Caco-2 (cell line): ENCODE results near the gene RCN2. TPM values are rescaled to one million over a fixed set of nuclear protein-coding genes. Genes with fewer than 3 reads are reported as not detected.

Experiments used
- BruUV-seq: library from RNA; stranded (reverse); fragments of 400-500 nt; replicated peaks from 2 replicates; lab custom pipeline; 2021; lab: Mats Ljungman, UMichigan
- CTCF ChIA-PET: fragments of 300-600 bp; sonication (Branson Sonifier 250); formaldehyde crosslinking; loops from one replicate; lab custom pipeline; 2022; ENCODE audit warnings: antibody characterized with exemption; lab: Charles Lee
- POLR2A ChIA-PET: fragments of 300-600 bp; sonication (Branson Sonifier 250); formaldehyde crosslinking; loops from one replicate; lab custom pipeline; 2022; ENCODE audit warnings: antibody characterized with exemption; lab: Charles Lee
- DNase-seq, 2 experiments: peaks; one replicate each; pipeline versions ENCODE4 v3.0.0 to v3.0.0-alpha.2; 2020 to 2022
- H3K27me3 ChIP-seq: replicated peaks from 2 replicates; pipeline ENCODE4 v1.6.0; 2011; ENCODE audit warnings: low read length; ENCODE audit not compliant: control insufficient read depth, insufficient read depth
- H3K36me3 ChIP-seq: 2 replicates; pipeline ENCODE4 v1.5.1; 2011; ENCODE audit warnings: low read length; ENCODE audit not compliant: control insufficient read depth, insufficient read depth
- H3K4me1 ChIP-seq: fragments of 250-450 bp; sonication (Bioruptor Pico); 2 replicates; pipeline ENCODE4 v1.5.1; 2020; ENCODE audit warnings: mild to moderate bottlenecking
- H3K4me3 ChIP-seq: 2 replicates; pipeline ENCODE4 v1.5.1; 2011; ENCODE audit warnings: low read depth, mild to moderate bottlenecking, control low read depth, low read length
- H3K9me3 ChIP-seq: fragments of 250-450 bp; sonication (Bioruptor Pico); 2 replicates; pipeline ENCODE4 v1.5.1; 2020; ENCODE audit warnings: mild to moderate bottlenecking, moderate library complexity
- H3K27ac Mint-ChIP-seq: one replicate; pipeline ENCODE4 v1.8.0; 2022; ENCODE audit warnings: mixed read lengths; ENCODE audit not compliant: unreplicated experiment
- H3K27me3 Mint-ChIP-seq: one replicate; pipeline ENCODE4 v1.8.0; 2022; ENCODE audit warnings: mixed read lengths; ENCODE audit not compliant: insufficient read depth, unreplicated experiment
- H3K36me3 Mint-ChIP-seq: one replicate; pipeline ENCODE4 v1.8.0; 2022; ENCODE audit warnings: mild to moderate bottlenecking, mixed read lengths; ENCODE audit not compliant: insufficient read depth, unreplicated experiment
- H3K4me1 Mint-ChIP-seq: one replicate; pipeline ENCODE4 v1.8.0; 2022; ENCODE audit warnings: low read depth, mixed read lengths; ENCODE audit not compliant: unreplicated experiment
- H3K4me3 Mint-ChIP-seq: one replicate; pipeline ENCODE4 v1.8.0; 2022; ENCODE audit warnings: mild to moderate bottlenecking, moderate library complexity, mixed read lengths; ENCODE audit not compliant: unreplicated experiment
- H3K9me3 Mint-ChIP-seq: one replicate; pipeline ENCODE4 v1.8.0; 2022; ENCODE audit warnings: mixed read lengths; ENCODE audit not compliant: unreplicated experiment
- intact Hi-C: fragments of 100-400 bp; cut with micrococcal nuclease; formaldehyde crosslinking; loops from one replicate; pipeline ENCODE4 v1.10.0; 2022; ENCODE audit not compliant: unreplicated experiment
- total RNA-seq: library from RNA; stranded (reverse); gene quantifications from 2 replicates; pipeline ENCODE4 v1.2.3, GENCODE V29; 2022
- TF ChIP-seq, protein P1 (sequence below), 2 experiments: fragments of 200-600 bp in 1 of 2; IDR thresholded peaks; 1 replicate in 1 of 2; 2 replicates in 1 of 2; pipeline versions ENCODE4 v1.5.1 to v1.8.0; 2011 to 2022; ENCODE audit warnings: antibody characterized with exemption in 1 of 2, control low read depth in 1 of 2, inconsistent platforms in 1 of 2, low read depth in 1 of 2, low read length in 1 of 2, mild to moderate bottlenecking in 1 of 2, moderate library complexity in 1 of 2; ENCODE audit not compliant: insufficient read depth in 1 of 2, severe bottlenecking in 1 of 2, unreplicated experiment in 1 of 2

The RCN2 gene
- total RNA-seq, 1 experiment from 2014 or later = 73.7 TPM

- Mint-ChIP-seq H3K27me3 (no peaks in the 10 kb centered on the region), H3K36me3 (no peaks in the 10 kb centered on the region), H3K9me3 (no peaks in the 10 kb centered on the region), H3K4me1 (no peaks in the 10 kb centered on the region), H3K27ac (no peak overlapping the region), H3K4me3 (no peak overlapping the region)
- H3K4me3 ChIP-seq = no peak overlapping the region
- intact Hi-C loops = no loop called here
- TF ChIP-seq, protein P1, sequence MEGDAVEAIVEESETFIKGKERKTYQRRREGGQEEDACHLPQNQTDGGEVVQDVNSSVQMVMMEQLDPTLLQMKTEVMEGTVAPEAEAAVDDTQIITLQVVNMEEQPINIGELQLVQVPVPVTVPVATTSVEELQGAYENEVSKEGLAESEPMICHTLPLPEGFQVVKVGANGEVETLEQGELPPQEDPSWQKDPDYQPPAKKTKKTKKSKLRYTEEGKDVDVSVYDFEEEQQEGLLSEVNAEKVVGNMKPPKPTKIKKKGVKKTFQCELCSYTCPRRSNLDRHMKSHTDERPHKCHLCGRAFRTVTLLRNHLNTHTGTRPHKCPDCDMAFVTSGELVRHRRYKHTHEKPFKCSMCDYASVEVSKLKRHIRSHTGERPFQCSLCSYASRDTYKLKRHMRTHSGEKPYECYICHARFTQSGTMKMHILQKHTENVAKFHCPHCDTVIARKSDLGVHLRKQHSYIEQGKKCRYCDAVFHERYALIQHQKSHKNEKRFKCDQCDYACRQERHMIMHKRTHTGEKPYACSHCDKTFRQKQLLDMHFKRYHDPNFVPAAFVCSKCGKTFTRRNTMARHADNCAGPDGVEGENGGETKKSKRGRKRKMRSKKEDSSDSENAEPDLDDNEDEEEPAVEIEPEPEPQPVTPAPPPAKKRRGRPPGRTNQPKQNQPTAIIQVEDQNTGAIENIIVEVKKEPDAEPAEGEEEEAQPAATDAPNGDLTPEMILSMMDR (IDR thresholded peaks at IDR 0.05; ENCODE audit: insufficient read depth in 1 of 2, low read depth in 1 of 2, low read length in 1 of 2, severe bottlenecking in 1 of 2, unreplicated experiment in 1 of 2) = no peak
- no peaks in the 10 kb centered on the region for H3K36me3 ChIP-seq
- H3K27me3 ChIP-seq = no peaks in the 10 kb centered on the region
- H3K9me3 ChIP-seq = no peaks in the 10 kb centered on the region
- no peak for DNase-seq
- CTCF ChIA-PET = no interaction called here
- BruUV-seq = no TSS peak
- H3K4me1 ChIP-seq = no peaks in the 10 kb centered on the region
- POLR2A ChIA-PET = no interaction called here
These were observed 70.9 kb downstream of the RCN2 start for GRCh38 chr15:77002436-77002835.

DNA sequence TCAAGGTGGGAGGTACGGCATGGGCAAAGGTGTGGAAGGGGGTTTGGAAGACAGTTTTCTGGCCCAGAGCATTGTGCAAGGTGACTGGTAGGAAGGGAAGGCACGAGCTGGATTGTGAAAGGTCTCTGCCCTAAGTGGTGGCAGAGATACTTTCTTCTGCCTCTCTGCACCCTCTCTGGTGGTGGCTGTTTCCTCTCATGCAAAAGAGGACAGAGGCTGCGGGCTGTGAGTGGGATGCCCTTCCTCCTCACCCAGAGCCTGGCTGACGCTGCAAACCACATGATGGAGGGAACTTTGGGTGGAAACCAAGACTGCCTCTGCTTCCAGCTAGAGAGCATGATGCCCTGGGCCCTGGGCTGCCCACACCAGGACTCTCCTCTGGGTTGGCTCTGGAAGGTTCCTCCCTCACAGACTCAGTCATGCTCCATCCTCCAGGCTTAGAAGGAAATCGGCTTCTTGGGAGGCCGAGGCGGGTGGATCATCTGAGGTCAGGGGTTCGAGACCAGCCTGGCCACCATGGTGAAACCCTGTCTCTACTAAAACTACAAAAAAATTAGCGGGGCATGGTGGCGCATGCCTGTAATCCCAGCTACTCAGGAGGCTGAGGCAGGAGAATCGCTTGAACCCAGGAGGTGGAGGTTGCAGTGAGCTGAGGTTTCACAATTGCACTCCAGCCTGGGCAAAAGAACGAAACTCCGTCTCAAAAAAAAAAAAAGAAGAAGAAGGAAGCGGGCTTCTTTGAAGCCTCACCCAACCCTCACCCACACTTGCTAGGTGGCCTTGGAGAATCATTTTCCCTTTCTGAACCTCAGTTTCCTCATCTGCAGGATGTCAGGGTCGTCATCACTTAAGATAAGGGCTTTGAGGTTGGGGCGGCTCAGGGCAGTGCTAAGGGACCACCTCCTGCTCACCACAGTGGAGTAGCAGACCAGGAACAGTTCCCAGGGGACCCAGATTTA is 71.7 kb downstream of the RCN2 start:
- CTCF ChIA-PET = no interaction called here

More for the DNA sequence above, 71.7 kb downstream of the RCN2 start:
- H3K4me1 Mint-ChIP-seq = no peaks in the 10 kb centered on the region
- Histone ChIP-seq H3K27me3 (no peaks in the 10 kb centered on the region), H3K4me1 (no peaks in the 10 kb centered on the region), H3K9me3 (no peaks in the 10 kb centered on the region), H3K4me3 (no peak overlapping the region), H3K36me3 (no peaks in the 10 kb centered on the region)
- BruUV-seq = no TSS peak
- H3K27me3 Mint-ChIP-seq = no peaks in the 10 kb centered on the region
- TF ChIP-seq, protein P1 (IDR thresholded peaks at IDR 0.05; ENCODE audit: insufficient read depth in 1 of 2, low read depth in 1 of 2, low read length in 1 of 2, severe bottlenecking in 1 of 2, unreplicated experiment in 1 of 2) = no peak
- no peak overlapping the region for H3K4me3 Mint-ChIP-seq
- DNase-seq = no peak
- intact Hi-C loops = no loop called here
- H3K9me3 Mint-ChIP-seq = no peaks in the 10 kb centered on the region
- no peak overlapping the region for H3K27ac Mint-ChIP-seq
- no peaks in the 10 kb centered on the region for H3K36me3 Mint-ChIP-seq
- POLR2A ChIA-PET = no interaction called here

Other genes starting within 250 kb of the RCN2 start
- 24.6 and 28.3 TPM in 2 replicates for gene SCAPER, start 26.4 kb upstream of the RCN2 start, total RNA-seq
- not detected in 2 replicates for gene PSTPIP1, start 63.4 kb downstream of the RCN2 start, total RNA-seq
- 224 and 237 TPM in 2 replicates for gene TSPAN3, start 139.4 kb downstream of the RCN2 start, total RNA-seq